Right renal pelvis (tissue), 4 donors: ENCODE data around the gene PRKG1. TPM values are rescaled to one million over a fixed set of nuclear protein-coding genes. Genes with fewer than 3 reads are reported as not detected.
"Not testable (repeated sequence)": the region's sequence is repeated elsewhere in the genome, so short reads cannot be mapped to it uniquely, and the experiment has no call there.

ENCODE experiments used
- DNase-seq, 4 donors: peaks; one replicate each; pipeline ENCODE4 v3.0.0-alpha.2; 2013; ENCODE audit warnings: low read depth in 4 of 4, low spot score in 3 of 4, missing footprints in 1 of 4
- polyA plus RNA-seq, 4 donors: library from polyadenylated mRNA; unstranded; fragments of 120-200 nt; gene quantifications; one replicate each; pipeline ENCODE4 v1.2.1, GENCODE V29; 2013; ENCODE audit not compliant: insufficient read length in 4 of 4

PRKG1 gene
- polyA plus RNA-seq, 4 donors, result 13.3 to 16.0 (median 14.3) TPM

DNA sequence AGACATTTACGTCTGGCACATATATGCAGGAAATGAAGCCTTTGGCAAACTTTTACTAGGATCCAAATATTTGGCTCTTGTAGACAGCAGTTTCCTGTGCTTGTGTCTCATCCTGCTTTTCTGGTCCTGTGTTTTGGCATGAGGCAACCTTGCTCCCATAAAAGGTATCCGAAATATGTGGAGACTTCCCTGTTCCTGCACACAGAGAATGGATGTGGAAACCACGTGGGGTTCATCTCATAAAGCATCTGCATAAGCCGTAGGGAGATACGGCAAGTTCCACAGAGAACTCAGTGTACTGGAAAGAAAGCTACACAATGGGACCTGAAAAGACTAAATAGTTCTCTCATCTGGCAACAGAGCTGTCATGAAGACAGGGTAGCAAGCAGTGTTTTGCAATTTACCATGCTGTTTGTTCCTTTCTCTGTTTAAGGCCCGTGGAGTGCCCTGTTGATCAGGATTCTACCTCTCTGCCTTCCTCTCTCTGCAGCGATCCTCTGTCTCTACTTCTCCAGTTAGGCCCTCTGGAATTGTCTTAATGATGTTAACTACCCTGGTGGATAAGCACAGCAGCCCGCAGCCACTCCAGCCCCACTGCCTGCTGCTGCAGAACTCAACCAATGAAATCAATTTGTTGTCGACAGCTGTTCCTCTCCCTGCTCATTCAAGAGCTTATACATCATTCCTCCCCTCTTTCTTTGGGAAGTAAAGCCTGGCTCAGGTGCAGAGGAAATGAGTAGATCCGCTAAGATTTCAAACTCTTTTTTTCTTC, 331.5 kb downstream of the PRKG1 start:
- DNase-seq, result no peak

DNA sequence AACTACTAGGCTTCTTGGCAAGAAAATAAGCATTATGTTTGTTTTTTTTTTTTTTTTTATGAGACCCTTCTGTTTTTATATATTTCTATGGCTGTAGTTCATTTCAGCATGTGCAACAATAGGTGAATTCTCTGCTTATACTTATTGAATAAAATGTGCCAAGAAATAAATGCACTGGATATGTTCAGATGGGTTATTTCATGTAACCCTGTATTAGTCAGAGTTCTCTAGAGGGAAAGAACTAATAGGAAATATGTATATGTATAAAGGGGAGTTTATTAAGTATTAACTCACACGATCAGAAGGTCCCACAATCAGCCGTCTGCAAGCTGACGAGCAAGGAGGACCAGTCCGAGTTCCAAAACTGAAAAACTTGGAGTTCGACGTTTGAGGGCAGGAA, 332.3 kb downstream of the PRKG1 start:
- no peak for DNase-seq

DNA sequence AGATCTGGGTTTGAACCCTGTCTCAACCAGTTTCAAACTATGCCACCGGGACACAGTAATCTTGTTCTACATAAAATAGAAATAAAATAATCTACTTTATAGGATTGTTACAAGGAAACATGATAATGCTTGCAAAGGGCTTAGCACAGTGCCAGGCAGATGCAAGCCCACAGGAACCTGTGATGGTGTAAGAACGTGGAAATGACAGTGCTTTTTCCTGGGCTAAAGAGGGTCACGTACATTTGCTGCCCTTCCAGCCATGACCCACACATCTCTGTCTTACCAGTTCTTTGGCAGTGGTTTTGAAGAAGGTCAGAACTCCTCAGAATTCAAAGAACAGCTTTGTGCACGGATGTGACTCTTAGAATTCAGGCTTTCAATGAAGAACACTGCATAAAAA, 342.2 kb downstream of the PRKG1 start:
- DNase-seq, result no peak

DNA sequence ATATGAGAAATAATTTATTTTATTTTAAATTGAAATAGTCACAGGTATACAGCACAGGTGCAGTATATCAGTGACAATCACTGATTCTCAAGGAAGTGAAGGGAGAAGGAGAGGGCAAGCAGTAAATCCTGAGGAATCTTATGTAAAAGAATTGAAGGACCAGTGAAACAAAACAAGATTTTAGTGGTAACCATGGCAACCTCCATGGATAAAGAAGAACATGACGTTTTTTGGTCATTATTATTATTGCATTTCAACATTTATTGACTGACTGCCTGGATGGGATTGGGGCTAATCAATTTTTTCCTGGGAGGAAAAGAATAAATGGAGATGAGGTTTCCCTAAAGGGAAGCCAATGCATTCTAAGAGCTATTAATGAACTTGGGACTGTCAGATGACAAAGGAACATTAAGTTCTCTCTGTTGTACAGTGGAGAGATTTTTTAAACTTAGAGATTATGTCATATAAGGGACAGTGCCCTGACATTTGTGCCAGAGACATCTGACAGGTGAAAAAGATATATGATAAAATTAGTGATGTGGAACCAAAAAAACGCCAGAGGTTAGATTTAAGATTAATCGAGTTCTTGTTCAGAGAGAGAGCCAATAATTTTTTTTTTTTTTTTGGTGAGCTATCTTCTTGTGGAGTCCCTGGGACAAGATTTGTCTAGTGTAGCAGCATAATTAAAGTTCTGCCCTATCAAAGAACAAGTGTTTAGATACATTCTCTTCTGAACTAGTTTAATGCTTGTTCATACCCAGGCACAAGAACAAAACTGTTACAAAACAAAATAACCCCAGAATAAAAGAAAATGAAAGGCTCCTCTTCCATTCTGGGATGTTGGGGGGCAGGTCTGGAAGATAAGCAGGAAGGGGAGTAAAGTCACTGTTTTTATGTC, 345.2 kb downstream of the PRKG1 start:
- DNase-seq, result no peak

DNA sequence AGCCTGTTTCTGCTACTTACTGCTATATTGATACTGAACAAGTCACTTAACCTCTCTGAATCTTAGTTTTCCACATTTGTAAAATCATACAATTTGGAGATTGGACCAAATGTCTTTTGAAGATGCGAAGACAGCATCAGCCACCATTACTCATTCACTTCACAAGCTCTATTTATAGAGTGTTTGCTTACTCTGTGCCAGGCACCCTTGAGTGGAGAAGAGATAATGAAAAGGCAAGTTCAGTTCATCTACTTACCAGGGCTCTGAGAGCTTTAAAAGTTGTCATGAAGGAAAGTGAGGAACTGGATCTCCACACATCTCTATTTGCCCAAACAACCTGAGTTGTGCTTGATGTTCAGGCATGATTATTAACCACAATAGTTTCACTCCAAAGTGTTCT, 347.6 kb downstream of the PRKG1 start:
- no peak for DNase-seq

DNA sequence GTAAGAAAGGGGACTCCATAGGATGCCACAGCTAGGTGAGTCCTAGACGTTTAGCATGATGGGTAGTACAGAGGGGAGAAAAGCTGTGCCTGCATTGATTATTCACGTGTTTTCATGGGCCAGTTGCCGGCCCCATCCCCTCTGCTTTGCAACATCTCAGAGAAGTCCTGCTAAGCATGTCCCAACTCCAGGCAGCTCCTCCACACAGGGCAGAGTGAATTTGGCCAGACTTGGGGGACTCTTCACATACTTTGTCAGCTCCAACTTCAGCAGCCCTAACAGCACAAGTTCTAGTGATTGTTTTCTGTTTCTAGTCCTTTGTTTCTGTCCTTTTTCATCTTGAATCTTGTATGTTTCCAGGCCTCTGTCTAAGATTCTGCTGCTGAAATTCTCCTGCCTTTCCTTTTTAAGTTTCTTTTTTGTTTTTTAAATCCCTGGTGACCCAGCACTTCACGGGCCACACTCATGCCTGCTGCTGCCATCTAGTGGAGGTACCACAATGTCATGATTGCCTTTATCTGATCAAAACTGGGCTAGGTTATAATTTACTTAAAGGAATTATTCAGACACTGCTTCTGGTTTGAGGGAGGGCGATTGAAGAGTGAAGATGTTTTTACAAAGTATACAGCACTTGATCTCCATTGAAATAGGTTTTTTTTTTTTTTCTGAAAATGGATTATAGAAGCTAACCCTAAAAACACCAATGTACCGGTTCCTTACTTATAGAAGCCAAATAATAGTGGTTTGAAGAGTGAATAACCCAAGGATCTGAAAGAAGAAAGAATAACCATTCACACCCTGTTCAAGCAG, 348.2 kb downstream of the PRKG1 start:
- DNase-seq, result peak; percentile 36 to 60 (median 54)

DNA sequence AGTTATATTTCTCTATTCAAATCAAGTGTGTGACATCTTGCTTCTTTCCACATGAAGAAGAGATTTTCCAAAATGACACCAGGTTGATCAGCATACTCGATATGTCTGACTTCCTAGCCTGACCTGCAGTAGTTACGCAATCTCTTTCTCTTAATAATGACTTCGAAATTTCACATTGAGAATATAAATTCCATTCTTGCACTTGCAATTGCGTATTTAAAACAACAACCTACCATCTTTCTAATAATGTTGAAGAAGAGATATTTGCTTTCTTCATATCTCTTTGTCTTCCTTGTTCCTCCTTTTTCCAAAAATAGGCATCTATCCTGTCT, 348.8 kb downstream of the PRKG1 start:
- DNase-seq, result no peak

DNA sequence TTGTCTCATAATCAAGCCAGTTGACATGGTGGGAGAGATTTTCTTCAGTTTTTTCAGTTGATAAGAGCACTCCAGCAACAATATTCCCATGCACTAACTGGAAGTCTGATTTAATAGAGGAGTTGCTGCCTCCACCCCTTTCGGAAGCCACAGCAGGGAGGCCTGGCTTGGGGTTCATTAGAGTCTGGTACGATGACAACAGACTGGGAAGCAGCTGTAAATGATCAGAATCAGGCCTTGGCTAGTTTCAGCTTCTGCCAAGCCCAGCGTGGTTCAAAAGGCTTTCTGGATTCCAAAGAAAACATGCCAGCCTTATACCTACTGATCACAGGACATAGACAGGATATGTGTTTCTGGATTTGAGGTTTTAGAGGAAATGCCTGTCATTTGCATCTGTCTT, 351.1 kb downstream of the PRKG1 start:
- peak in 1 of 4 donors; percentile 4 for DNase-seq

DNA sequence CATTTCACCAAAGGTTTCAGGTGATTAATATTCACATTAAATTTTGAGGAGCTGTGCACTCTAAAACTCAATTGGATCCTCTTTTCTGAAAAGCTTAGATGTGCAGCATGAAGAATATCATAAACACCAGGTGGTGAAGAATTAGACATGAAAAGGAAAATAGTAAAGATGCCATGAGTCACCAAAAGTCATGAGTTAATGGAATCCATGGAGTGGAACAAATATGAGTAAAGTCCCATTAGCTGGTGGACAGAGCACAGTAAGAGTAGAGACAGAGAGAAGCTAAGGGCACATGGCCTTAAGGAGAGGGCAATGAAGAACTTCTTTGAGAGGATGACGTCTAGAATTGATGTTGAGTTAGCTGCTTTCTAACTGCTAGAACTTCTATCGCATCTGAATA, 353.5 kb downstream of the PRKG1 start:
- DNase-seq, result no peak

DNA sequence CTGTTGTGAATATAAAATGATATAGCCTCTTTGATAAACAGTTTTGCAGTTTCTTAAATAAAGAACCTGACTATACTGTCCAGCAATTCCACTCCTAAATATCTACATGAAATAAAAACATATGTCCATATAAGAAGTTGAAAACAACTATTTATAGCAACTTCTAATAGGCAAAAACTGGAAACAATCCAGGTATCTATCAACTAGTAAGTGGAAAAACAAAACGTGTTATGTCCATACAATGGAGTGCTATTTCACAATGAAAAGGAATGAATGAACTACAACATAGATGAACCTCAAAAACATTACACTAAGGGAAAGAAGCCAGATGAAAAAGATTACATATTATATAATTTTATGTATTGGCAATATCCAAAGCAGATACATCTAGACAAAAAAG, 356.2 kb downstream of the PRKG1 start:
- no peak for DNase-seq

DNA sequence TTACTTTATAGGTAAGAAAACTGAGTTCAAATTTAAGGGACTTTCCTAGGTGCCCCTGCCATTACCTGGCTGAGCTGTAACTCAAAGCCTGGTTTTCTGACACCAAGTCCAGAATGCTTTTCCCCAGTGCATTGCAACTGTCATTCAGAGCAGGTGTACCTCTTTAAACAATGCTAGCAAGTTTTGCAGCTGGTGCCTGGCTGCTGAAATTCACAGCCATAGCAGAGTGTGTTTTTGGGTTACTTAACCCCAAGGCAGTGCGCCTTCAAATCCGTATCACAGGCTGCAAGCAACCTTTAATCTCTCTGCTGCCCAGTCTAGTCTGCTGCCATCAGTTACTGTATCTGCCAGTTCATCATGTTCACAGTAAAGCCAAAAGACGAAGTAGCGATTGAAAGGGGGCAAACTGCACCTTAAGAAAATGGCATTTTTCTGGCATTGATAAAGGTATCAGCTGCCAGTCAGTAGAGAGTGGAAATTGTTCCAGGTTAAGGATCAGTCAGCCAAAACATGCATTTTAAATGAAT, 359.7 kb downstream of the PRKG1 start:
- DNase-seq, result no peak

DNA sequence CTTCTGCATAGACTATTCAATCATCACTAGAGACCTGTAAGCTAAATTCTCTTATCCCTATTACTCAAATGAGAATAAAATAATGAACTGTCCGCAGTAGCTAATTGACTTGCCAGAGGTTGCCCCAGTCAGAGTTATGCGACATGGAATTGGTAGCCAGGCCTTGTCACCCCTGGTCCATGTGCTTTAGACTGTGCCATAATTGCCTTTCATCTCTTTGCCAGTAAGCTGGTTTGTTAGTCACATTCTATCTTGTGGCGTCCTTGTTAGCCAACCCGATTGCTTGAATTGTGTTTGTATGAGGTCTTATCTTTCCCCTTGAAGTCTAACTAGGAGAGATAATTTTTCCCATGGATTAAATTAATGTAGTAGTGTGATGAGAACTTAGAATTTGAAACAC, 362.5 kb downstream of the PRKG1 start:
- no peak for DNase-seq

DNA sequence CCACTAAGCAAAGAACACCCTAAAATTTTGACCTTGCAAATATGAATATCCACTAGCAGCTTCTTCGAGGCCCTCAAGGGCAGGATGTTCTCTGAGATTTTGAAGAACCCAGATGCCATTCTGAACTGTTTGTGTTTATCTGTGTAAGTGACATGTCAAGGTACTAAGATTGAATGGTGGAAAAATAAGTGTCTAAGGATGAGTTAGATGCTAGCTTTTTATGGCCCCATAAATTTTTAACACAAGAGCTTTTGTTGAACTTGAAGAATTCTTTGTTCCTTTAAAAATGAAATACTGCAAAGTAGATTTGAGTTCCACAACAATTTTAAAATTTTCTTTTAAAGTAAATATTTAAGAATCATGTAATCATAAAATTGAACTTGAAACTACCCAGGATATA, 365.4 kb downstream of the PRKG1 start:
- DNase-seq, result no peak

DNA sequence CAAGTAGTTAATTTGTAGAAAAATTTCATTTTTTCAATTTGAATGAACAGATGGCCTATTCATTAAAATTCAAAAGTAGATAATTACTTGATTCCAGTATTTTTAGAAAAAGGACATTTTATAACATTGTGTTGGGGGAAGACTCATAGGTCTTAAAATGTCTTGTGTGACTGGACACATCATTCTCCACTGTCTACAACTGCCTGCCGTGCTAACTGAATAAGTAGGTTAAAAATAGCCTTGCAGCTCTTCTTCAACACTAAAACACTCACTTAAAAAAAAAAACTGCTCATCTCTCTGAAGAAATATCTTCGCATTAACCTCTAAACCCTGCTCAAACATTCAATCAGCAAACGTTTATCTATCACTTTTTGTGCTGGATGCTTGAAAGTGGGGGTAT, 371.3 kb downstream of the PRKG1 start:
- DNase-seq, result no peak

DNA sequence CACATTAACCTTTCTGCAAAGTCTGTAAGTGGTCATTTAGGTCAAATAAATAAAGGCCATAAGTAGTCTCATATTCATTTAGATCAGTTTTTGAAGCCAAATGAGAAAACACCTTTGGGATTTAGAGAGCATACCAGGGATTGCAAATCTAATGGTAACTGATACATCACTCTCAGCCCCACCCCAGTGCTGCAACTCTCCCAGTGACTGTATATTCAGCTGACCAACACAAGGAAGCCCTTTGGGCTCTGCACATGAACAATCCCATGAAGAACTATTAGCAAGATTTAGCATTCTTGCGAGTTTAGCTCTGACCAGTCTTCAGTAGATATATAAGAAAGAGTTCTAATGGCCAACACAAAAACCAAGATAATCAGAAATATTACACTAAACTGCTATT, 372.8 kb downstream of the PRKG1 start:
- DNase-seq, result no peak

DNA sequence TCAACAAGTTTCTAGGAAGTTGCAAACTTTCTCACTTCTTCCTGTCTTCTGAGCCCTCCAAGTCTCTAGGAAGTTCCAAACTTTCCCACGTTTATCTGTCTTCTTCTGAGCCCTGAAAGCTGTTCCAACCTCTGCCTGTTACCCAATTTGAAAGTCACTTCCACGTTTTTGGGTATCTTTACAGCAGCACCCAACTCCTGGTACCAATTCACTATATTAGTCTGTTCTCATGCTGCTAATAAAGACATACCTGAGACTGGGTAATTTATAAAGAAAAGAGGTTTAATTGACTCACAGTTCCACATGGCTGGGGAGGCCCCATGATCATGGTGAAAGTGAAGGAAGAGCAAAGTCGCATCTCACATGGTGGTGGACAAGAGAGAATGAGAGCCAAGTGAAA, 381.5 kb downstream of the PRKG1 start:
- DNase-seq, result not testable (repeated sequence)

DNA sequence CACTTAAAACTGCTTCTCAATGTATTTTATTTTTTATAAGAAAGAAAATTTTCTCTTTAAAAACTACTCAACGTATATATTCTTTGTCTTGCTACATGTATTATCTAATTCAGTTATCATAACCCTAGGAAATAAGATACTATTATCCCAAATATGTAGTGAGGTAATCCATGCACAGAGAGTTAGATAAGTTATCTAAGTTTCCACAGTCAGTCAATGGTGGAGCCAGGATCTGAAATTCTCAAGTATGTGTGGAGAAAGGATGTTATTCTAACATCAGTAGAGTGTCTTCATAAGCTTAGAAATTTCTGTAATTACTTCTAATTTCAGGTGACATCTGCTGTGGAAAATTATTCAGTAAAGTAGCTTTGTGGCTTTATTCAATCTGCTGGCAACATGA, 385.2 kb downstream of the PRKG1 start:
- DNase-seq, result no peak

DNA sequence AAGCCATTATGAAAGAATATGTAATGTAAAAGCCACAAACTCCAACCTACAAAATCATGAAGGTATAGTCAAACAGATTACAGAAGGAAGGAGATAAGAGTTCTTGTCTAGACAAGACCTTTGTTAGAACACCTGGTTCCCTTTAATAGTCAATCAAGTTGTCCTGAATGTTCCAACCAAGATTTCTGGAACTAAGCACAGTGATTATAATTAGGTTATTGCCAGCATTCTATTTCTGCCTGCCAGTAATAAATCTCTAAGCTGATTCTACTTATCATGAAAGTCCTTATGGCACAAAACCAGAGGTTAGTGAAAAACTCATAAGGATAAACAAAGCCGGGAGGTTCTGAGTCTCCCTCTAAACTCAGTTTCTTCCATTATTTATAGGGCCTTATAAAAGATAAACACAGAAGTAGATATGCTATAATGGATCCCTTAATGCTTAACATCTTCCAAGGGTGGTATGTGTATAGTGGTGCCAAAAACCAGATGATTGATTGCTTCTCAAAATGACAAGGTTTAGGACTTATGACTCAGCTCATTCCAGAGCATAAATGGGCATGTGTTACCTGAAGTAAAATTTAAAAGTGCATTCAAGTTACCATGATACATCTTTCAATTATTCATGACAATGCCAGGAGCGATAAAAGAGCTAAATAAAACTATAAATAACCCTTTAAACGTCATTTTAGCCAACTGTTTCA, 387.9 kb downstream of the PRKG1 start:
- no peak for DNase-seq

DNA sequence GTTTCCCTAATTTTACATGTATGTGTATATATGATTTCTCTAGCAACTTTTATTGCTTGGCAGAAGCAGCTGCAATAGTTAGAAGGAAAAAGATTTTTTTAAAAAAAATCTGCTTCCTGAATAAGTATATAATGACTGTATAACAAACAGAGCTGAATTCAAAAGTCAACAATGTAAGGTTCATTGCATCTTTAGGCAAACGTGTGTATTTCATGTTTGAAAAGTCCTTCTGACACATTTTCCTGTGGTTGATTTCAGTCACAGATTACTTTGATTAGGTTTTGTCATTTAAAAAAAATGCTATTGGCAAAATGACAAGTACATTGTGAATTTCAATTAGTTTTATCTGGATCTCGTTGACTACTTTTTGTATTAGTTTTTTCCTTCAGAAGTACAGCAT, 394.1 kb downstream of the PRKG1 start:
- no peak for DNase-seq

DNA sequence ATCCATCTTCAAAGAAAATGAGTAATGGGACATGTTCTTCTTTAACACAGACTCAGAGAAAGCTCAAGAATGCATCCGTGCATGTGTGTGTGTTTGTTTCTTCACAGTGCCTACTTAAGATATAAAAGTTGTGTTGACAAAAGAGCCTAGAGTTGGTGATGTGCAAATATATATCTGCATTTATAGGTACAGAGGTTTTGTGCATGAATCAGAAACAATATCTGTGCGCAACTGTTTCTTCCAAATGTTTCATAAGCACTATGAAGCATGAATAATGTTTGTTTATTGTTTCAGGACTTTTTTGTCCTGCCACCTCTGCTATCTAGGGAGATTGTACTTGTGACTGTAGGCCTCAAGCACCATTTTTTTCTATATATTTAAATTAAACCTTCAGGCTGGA, 395.4 kb downstream of the PRKG1 start:
- no peak for DNase-seq
